Mesenchymal stem cell (in vitro differentiated cells and primary cell): ENCODE measurements around the gene ARF1.
A peak's percentile ranks its signal among the peaks of the same experiment; 100 is the strongest.

ENCODE experiments used
- DNase-seq: peaks from one replicate; pipeline ENCODE4 v3.0.0-alpha.2; 2013
- H2AFZ ChIP-seq: one replicate; pipeline ENCODE4 v1.6.1; 2013; ENCODE audit warnings: low read depth, mild to moderate bottlenecking, control low read depth, inconsistent platforms, low read length, moderate library complexity
- H2AK5ac ChIP-seq: 2 replicates; pipeline ENCODE4 v1.6.1; 2013; ENCODE audit warnings: low read length, moderate library complexity, mild to moderate bottlenecking, inconsistent platforms; ENCODE audit not compliant: severe bottlenecking
- H2BK120ac ChIP-seq: one replicate; pipeline ENCODE4 v1.6.1; 2013; ENCODE audit warnings: low read depth, mild to moderate bottlenecking, inconsistent platforms, low read length, moderate library complexity
- H2BK12ac ChIP-seq, 2 experiments: one replicate each; pipeline ENCODE4 v1.6.1; 2013; ENCODE audit warnings: inconsistent platforms in 2 of 2, low read length in 2 of 2, mild to moderate bottlenecking in 2 of 2, moderate library complexity in 2 of 2, control low read depth in 1 of 2
- H2BK15ac ChIP-seq: one replicate; pipeline ENCODE4 v1.6.1; 2013; ENCODE audit warnings: mild to moderate bottlenecking, low read depth, inconsistent platforms; ENCODE audit not compliant: poor library complexity, severe bottlenecking
- H2BK5ac ChIP-seq: 2 replicates; pipeline ENCODE4 v1.6.1; 2013; ENCODE audit warnings: low read depth, mild to moderate bottlenecking, low read length, control low read depth, inconsistent platforms; ENCODE audit not compliant: poor library complexity, severe bottlenecking
- H3K14ac ChIP-seq, 2 experiments: one replicate each; pipeline ENCODE4 v1.6.1; 2013; ENCODE audit warnings: inconsistent platforms in 2 of 2, low read length in 2 of 2, control low read depth in 1 of 2, mild to moderate bottlenecking in 1 of 2, moderate library complexity in 1 of 2
- H3K18ac ChIP-seq, 2 experiments: one replicate each; pipeline ENCODE4 v1.6.1; 2013; ENCODE audit warnings: inconsistent platforms in 2 of 2, low read length in 2 of 2, control low read depth in 1 of 2, low read depth in 1 of 2, mild to moderate bottlenecking in 1 of 2
- H3K23ac ChIP-seq, 2 experiments: one replicate each; pipeline ENCODE4 v1.6.1; 2013; ENCODE audit warnings: inconsistent platforms in 2 of 2, low read length in 2 of 2, mild to moderate bottlenecking in 2 of 2, moderate library complexity in 2 of 2, control low read depth in 1 of 2
- H3K27ac ChIP-seq: 2 replicates; pipeline ENCODE4 v1.5.1; 2013; ENCODE audit warnings: mild to moderate bottlenecking, moderate library complexity, low read length, control low read depth, inconsistent platforms; ENCODE audit not compliant: poor library complexity, severe bottlenecking
- H3K27me3 ChIP-seq, 2 experiments: 2 replicates each; pipeline versions ENCODE4 v1.6.1 to v1.7.0; 2013; ENCODE audit warnings: low read length in 2 of 2, mild to moderate bottlenecking in 2 of 2, moderate library complexity in 2 of 2, control low read depth in 1 of 2, inconsistent platforms in 1 of 2; ENCODE audit not compliant: control insufficient read depth in 1 of 2, insufficient read depth in 1 of 2
- H3K36me3 ChIP-seq, 2 experiments: 2 replicates each; pipeline versions ENCODE4 v1.6.1 to v1.7.0; 2013; ENCODE audit warnings: low read length in 2 of 2, control low read depth in 1 of 2, inconsistent platforms in 1 of 2, low read depth in 1 of 2, mild to moderate bottlenecking in 1 of 2; ENCODE audit not compliant: insufficient read depth in 2 of 2, control insufficient read depth in 1 of 2
- H3K4ac ChIP-seq, 2 experiments: one replicate each; pipeline ENCODE4 v1.6.1; 2013; ENCODE audit warnings: inconsistent platforms in 2 of 2, low read length in 2 of 2, mild to moderate bottlenecking in 2 of 2, moderate library complexity in 2 of 2, control low read depth in 1 of 2, low read depth in 1 of 2
- H3K4me1 ChIP-seq: 2 replicates; pipeline ENCODE4 v1.6.1; 2013; ENCODE audit warnings: low read depth, low read length, control low read depth; ENCODE audit not compliant: control insufficient read depth, insufficient read depth
- H3K4me2 ChIP-seq: 2 replicates; pipeline ENCODE4 v1.6.1; 2013; ENCODE audit warnings: low read length, mild to moderate bottlenecking, inconsistent platforms; ENCODE audit not compliant: poor library complexity, severe bottlenecking
- H3K4me3 ChIP-seq, 2 experiments: 2 replicates each; pipeline versions ENCODE4 v1.5.1 to v1.7.0; 2013; ENCODE audit warnings: low read length in 2 of 2, mild to moderate bottlenecking in 2 of 2, control low read depth in 1 of 2, low read depth in 1 of 2; ENCODE audit not compliant: insufficient read depth in 1 of 2
- H3K79me1 ChIP-seq: replicated peaks from 2 replicates; pipeline ENCODE4 v1.6.1; 2013; ENCODE audit warnings: mild to moderate bottlenecking, control low read depth, low read length, inconsistent platforms; ENCODE audit not compliant: poor library complexity, severe bottlenecking
- H3K9ac ChIP-seq: 2 replicates; pipeline ENCODE4 v1.7.0; 2013; ENCODE audit warnings: mild to moderate bottlenecking, low read length, moderate library complexity
- H3K9me3 ChIP-seq: 2 replicates; pipeline ENCODE4 v1.7.0; 2013; ENCODE audit warnings: mild to moderate bottlenecking, low read length; ENCODE audit not compliant: control insufficient read depth
- H4K8ac ChIP-seq: one replicate; pipeline ENCODE4 v1.6.1; 2013; ENCODE audit warnings: inconsistent platforms, mild to moderate bottlenecking, low read length, moderate library complexity
- H4K91ac ChIP-seq: one replicate; pipeline ENCODE4 v1.6.1; 2013; ENCODE audit warnings: mild to moderate bottlenecking, low read length, inconsistent platforms
- WGBS: methylation state at CpG from one replicate; pipeline ENCODE4 v1.1.7; 2013; ENCODE audit warnings: mixed read lengths; 5-methylcytosine and 5-hydroxymethylcytosine counted together

Gene ARF1

GRCh38 chr1:228082918-228083870 lies 686 bp downstream of the ARF1 start:
- H4K91ac ChIP-seq = peak overlapping the region; percentile 99
- under 1% methylated on average over 70 of the region's 79 CpGs for WGBS
- H2AFZ ChIP-seq = no peak overlapping the region

DNA sequence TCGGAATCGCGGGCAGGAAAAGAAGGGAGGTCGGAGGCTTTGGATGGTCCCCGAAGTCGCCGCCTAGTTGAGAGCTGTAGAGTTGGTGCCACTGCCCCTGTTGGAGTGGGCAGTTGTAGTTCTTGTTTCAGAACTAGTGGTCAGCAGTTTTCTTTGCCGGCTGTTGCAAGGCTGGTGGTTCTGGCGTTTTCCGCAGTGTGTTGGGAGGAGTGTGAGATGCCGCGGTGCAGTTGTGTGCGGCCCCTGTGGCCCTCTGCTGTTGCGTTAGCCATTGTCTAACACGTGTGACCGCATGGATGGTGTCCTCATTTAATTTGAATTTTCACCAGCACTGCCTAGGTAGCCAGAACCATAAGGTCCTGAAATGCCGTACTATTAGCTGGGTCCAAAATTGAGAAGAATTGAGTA lies 1.4 kb downstream of the ARF1 start:
- Histone ChIP-seq H3K36me3 (peaks cover 16 to 17% of the 10 kb centered on the region in 2 experiments), H3K4me2 (peak overlapping the region; percentile 85), H3K27ac (peak overlapping the region; percentile 69), H3K4me1 (peaks cover 41% of the 10 kb centered on the region), H3K27me3 (no peaks in the 10 kb centered on the region), H3K9ac (peak overlapping the region; percentile 99), H4K91ac (no peak overlapping the region), H3K9me3 (no peaks in the 10 kb centered on the region), H2BK120ac (no peak overlapping the region), H2BK12ac (peak overlapping the region in 1 of 2 experiments; percentile 75), H3K14ac (peak overlapping the region in 1 of 2 experiments; percentile 99), H3K18ac (peak overlapping the region; percentile 80 to 96), H3K4me3 (peak overlapping the region; percentile 95 to 96), H2AK5ac (no peak overlapping the region), H3K4ac (peak overlapping the region in 1 of 2 experiments; percentile 100), H2BK15ac (no peak overlapping the region), H3K23ac (peak overlapping the region in 1 of 2 experiments; percentile 95), H2BK5ac (no peak overlapping the region), H3K79me1 (peaks cover 20% of the 10 kb centered on the region), H2AFZ (no peak overlapping the region), H4K8ac (no peak overlapping the region)
- 11% methylated on average over 17 of the region's 17 CpGs for WGBS
- DNase-seq = peak; percentile 56

More at GRCh38 chr1:228082918-228083870, 686 bp downstream of the ARF1 start:
- H2BK12ac ChIP-seq = peak overlapping the region; percentile 7 to 75
- H3K79me1 ChIP-seq = peaks cover 20% of the 10 kb centered on the region
- peak overlapping the region; percentile 90 for H2BK5ac ChIP-seq
- H3K9me3 ChIP-seq = no peaks in the 10 kb centered on the region
- H4K8ac ChIP-seq = peak overlapping the region; percentile 96
- H3K27ac ChIP-seq = peak overlapping the region; percentile 69
- peak overlapping the region; percentile 99 to 100 for H3K4ac ChIP-seq
- H2BK120ac ChIP-seq = peak overlapping the region; percentile 100
- peak overlapping the region; percentile 96 to 99 for H3K18ac ChIP-seq
- peak overlapping the region; percentile 85 for H3K4me2 ChIP-seq
- peak overlapping the region; percentile 62 to 99 for H3K14ac ChIP-seq
- H3K36me3 ChIP-seq = peaks cover 11 to 13% of the 10 kb centered on the region in 2 experiments
- H3K4me1 ChIP-seq = peaks cover 38% of the 10 kb centered on the region
- H3K9ac ChIP-seq = peak overlapping the region; percentile 99
- H2AK5ac ChIP-seq = peak overlapping the region; percentile 57
- peak overlapping the region; percentile 82 for H2BK15ac ChIP-seq
- no peaks in the 10 kb centered on the region for H3K27me3 ChIP-seq
- peak; percentile 26 for DNase-seq
- H3K4me3 ChIP-seq = peak overlapping the region; percentile 95 to 96
- H3K23ac ChIP-seq = peak overlapping the region; percentile 1 to 95

DNA sequence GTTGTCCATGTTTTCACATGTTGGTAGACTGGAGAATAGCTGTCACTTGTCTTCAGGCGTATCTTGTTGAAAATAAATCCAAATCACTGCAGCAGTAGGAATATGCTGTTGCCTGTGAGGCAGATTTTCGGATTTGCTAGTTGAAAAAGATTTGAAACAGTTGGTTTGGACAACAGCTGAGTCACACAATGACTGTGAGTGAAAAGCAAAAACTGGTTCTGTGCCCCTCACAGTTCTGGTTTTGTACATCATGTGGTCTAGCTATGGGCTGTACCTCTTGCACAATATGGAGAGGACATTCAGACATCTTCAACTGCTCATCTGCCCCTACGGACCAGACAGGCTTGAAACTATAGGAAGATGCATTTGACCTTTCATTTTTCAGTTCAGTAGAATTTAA lies 1.8 kb downstream of the ARF1 start:
- Histone ChIP-seq H3K23ac (no peak overlapping the region), H3K14ac (no peak overlapping the region), H3K4me2 (peak overlapping the region; percentile 85), H3K36me3 (peaks cover 16 to 21% of the 10 kb centered on the region in 2 experiments), H3K4me1 (peaks cover 43% of the 10 kb centered on the region), H2BK120ac (no peak overlapping the region), H2AFZ (no peak overlapping the region), H3K27ac (peak overlapping the region; percentile 69), H3K27me3 (no peaks in the 10 kb centered on the region), H3K4me3 (peak overlapping the region in 1 of 2 experiments; percentile 96), H3K18ac (no peak overlapping the region), H2BK15ac (no peak overlapping the region), H4K91ac (no peak overlapping the region), H4K8ac (no peak overlapping the region), H2BK5ac (no peak overlapping the region), H3K4ac (no peak overlapping the region), H3K9ac (peak overlapping the region; percentile 99), H3K9me3 (no peaks in the 10 kb centered on the region), H3K79me1 (peaks cover 16% of the 10 kb centered on the region), H2BK12ac (no peak overlapping the region), H2AK5ac (no peak overlapping the region)
- 29% methylated on average over 3 of the region's 3 CpGs for WGBS
- DNase-seq = peak; percentile 87

GRCh38 chr1:228084797-228085196 lies 2.3 kb downstream of the ARF1 start:
- Histone ChIP-seq H3K4me3 (peak overlapping the region in 1 of 2 experiments; percentile 96), H4K8ac (no peak overlapping the region), H3K23ac (no peak overlapping the region), H2AFZ (no peak overlapping the region), H3K9ac (peak overlapping the region; percentile 99), H2BK5ac (no peak overlapping the region), H3K79me1 (peaks cover 13% of the 10 kb centered on the region), H3K4me2 (peak overlapping the region; percentile 85), H2BK12ac (no peak overlapping the region), H3K27me3 (no peaks in the 10 kb centered on the region), H3K4me1 (peaks cover 47% of the 10 kb centered on the region), H2BK15ac (no peak overlapping the region), H3K27ac (no peak overlapping the region), H4K91ac (no peak overlapping the region), H3K14ac (no peak overlapping the region), H3K9me3 (no peaks in the 10 kb centered on the region), H3K4ac (no peak overlapping the region), H3K36me3 (peaks cover 20 to 22% of the 10 kb centered on the region in 2 experiments), H3K18ac (no peak overlapping the region), H2AK5ac (no peak overlapping the region), H2BK120ac (no peak overlapping the region)
- peak; percentile 28 for DNase-seq
- WGBS = 54% methylated on average over 4 of the region's 5 CpGs
